Measurements from ENCODE around the gene GPC5.

GPC5 gene

GRCh38 chr13:91950803-91951202 lies 552.4 kb downstream of the GPC5 start:
- ChIA-PET POLR2A (no interaction called here), CTCF (interaction anchor here (0.6 kb wide), 1 partner anchor 157 kb away, joined by 3 read pairs; no protein-coding TSS in a partner anchor)
- DNase-seq (ENCODE audit: extremely low spot score) = no peak
- no peak for TF ChIP-seq TARDBP (IDR thresholded peaks at IDR 0.05)
- TF ChIP-seq SUZ12 (IDR thresholded peaks at IDR 0.05) = no peak
- TF ChIP-seq ZNF384 (IDR thresholded peaks at IDR 0.05) = no peak

DNA sequence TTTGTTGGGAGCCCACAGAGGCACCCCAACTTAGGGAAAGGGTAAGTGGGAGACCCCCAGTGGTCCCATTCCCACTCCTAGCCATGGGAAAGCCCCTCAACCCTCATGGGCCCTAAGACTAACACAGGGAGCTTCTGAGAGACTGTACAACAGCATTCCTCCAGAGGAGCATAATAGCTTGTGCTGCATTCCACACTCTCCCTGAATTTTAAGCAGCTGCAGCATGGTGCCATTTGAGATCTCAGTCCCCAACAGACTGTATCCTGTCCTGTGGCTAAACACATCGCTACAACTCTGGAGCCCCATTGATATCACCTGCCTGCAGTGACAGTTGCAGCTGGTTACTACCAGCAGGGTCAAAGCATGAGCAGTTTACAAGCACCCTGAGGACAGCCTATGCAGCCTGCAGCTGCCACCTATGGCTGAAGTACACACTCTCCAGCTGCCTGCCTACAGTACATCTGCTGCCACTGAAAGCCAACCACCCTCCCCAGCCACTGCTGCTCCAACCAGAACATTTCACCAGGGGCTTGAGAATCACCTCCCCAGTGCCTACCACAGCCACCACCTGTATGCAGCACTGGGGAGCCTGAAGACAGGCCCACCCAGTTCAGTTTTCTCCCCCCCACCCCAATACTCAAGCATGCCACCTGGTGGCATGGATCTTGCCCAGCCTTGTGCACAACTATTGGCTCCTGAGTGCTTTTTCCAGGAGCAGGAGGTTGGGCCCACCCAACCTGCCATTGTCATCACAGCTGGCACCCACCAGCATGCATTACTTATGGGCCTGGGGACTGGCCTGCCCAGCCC lies 557.3 kb downstream of the GPC5 start:
- TF ChIP-seq ELF4 (IDR thresholded peaks at IDR 0.05) = no peak
- TF ChIP-seq ARNT (IDR thresholded peaks at IDR 0.05) = no peak
- TF ChIP-seq HDGF (IDR thresholded peaks at IDR 0.05; ENCODE audit: borderline replicate concordance) = no peak
- TF ChIP-seq FOXM1 (IDR thresholded peaks at IDR 0.05; ENCODE audit: borderline replicate concordance) = no peak
- DNase-seq (ENCODE audit: extremely low spot score) = no peak
- ChIA-PET CTCF (no interaction called here), POLR2A (no interaction called here)

DNA sequence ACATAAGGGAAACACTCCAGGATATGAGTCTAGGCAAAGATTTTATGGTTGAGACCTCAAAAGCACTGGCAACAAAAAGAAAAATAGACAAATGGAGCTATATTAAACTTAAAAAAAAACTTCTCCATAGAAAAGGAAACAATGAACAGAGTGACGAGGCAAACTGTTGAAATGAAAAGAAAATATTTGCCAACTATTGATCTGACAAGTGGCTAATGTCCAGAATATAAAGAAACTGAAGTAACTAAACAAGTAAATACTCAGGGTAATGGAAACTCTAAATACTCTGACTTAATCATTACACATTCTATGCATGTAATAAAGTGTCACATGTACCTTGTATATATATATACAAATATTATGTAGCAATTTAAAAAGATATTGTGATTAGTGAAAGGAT lies 562.5 kb downstream of the GPC5 start:
- ChIA-PET POLR2A (no interaction called here), CTCF (no interaction called here)
- no peak for TF ChIP-seq L3MBTL2 (conservative IDR thresholded peaks at IDR 0.05)
- no peak for TF ChIP-seq SUZ12 (IDR thresholded peaks at IDR 0.05)
- no peak for TF ChIP-seq TARDBP (IDR thresholded peaks at IDR 0.05)
- TF ChIP-seq NFRKB (IDR thresholded peaks at IDR 0.05) = no peak
- no peak for TF ChIP-seq ARNT (IDR thresholded peaks at IDR 0.05)
- TF ChIP-seq FOXK2 (IDR thresholded peaks at IDR 0.05) = no peak
- TF ChIP-seq ELF4 (IDR thresholded peaks at IDR 0.05) = no peak
- no peak for TF ChIP-seq FOXM1 (IDR thresholded peaks at IDR 0.05; ENCODE audit: borderline replicate concordance)
- TF ChIP-seq FOXA1 (IDR thresholded peaks at IDR 0.05) = no peak
- TF ChIP-seq BHLHE40 (IDR thresholded peaks at IDR 0.05; ENCODE audit: borderline replicate concordance) = no peak
- no peak for TF ChIP-seq CTBP1 (IDR thresholded peaks at IDR 0.05; ENCODE audit: borderline replicate concordance)
- no peak for DNase-seq (ENCODE audit: extremely low spot score)

- ChIA-PET POLR2A (no interaction called here), CTCF (no interaction called here)
- no peak for DNase-seq (ENCODE audit: extremely low spot score)
- TF ChIP-seq HDGF (IDR thresholded peaks at IDR 0.05; ENCODE audit: borderline replicate concordance) = no peak
- no peak for TF ChIP-seq SUZ12 (IDR thresholded peaks at IDR 0.05)
- TF ChIP-seq, protein P1, sequence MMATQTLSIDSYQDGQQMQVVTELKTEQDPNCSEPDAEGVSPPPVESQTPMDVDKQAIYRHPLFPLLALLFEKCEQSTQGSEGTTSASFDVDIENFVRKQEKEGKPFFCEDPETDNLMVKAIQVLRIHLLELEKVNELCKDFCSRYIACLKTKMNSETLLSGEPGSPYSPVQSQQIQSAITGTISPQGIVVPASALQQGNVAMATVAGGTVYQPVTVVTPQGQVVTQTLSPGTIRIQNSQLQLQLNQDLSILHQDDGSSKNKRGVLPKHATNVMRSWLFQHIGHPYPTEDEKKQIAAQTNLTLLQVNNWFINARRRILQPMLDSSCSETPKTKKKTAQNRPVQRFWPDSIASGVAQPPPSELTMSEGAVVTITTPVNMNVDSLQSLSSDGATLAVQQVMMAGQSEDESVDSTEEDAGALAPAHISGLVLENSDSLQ (IDR thresholded peaks at IDR 0.05) = no peak
- no peak for TF ChIP-seq CTBP1 (IDR thresholded peaks at IDR 0.05; ENCODE audit: borderline replicate concordance)
- no peak for TF ChIP-seq ZNF384 (IDR thresholded peaks at IDR 0.05)
- no peak for TF ChIP-seq SP1 (IDR thresholded peaks at IDR 0.05)
- no peak for TF ChIP-seq L3MBTL2 (conservative IDR thresholded peaks at IDR 0.05)
Observed at GRCh38 chr13:91962946-91963345, 564.5 kb downstream of the GPC5 start.

GRCh38 chr13:91965511-91965910 lies 567.1 kb downstream of the GPC5 start:
- no peak for DNase-seq (ENCODE audit: extremely low spot score)
- TF ChIP-seq LEF1 (IDR thresholded peaks at IDR 0.05; ENCODE audit: borderline replicate concordance) (no peak), BHLHE40 (IDR thresholded peaks at IDR 0.05; ENCODE audit: borderline replicate concordance) (no peak), ZNF384 (IDR thresholded peaks at IDR 0.05) (no peak), CTBP1 (IDR thresholded peaks at IDR 0.05; ENCODE audit: borderline replicate concordance) (no peak), ARNT (IDR thresholded peaks at IDR 0.05) (no peak), SP1 (IDR thresholded peaks at IDR 0.05) (no peak), FOXM1 (IDR thresholded peaks at IDR 0.05; ENCODE audit: borderline replicate concordance) (no peak), SUZ12 (IDR thresholded peaks at IDR 0.05) (no peak), FOXA1 (IDR thresholded peaks at IDR 0.05) (no peak), TARDBP (IDR thresholded peaks at IDR 0.05) (no peak), ELF4 (IDR thresholded peaks at IDR 0.05) (no peak), L3MBTL2 (conservative IDR thresholded peaks at IDR 0.05) (no peak), HDGF (IDR thresholded peaks at IDR 0.05; ENCODE audit: borderline replicate concordance) (no peak)
- TF ChIP-seq, protein P1 (IDR thresholded peaks at IDR 0.05) = no peak
- ChIA-PET CTCF (no interaction called here), POLR2A (no interaction called here)

DNA sequence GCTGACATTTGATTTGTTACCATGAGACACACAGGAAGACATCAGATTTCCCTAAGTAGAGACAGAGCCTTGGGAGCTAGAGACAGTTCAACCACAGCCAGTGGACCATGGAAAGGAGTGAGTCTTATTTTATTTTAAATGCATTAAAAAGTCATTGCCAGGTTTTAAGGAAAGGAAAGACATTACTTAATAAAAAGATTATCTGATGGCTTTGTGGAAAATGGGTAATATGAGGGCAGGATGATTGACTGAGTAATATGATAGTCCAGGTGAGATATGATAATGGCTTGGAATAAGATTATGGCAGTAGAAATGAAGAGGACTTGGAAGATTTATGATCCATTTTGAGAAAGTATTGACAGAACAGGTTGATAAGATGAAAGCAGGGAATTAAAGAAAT lies 580.1 kb downstream of the GPC5 start:
- TF ChIP-seq, protein P1 (IDR thresholded peaks at IDR 0.05) = peak; percentile 21; the same call in 1 of the 2 replicates
- no peak for TF ChIP-seq ARNT (IDR thresholded peaks at IDR 0.05)

GRCh38 chr13:91986761-91987483 lies 588.5 kb downstream of the GPC5 start:
- no peak for DNase-seq (ENCODE audit: extremely low spot score)
- no peak for TF ChIP-seq FOXA1 (IDR thresholded peaks at IDR 0.05)
- no peak for TF ChIP-seq SP1 (IDR thresholded peaks at IDR 0.05)
- no peak for TF ChIP-seq FOXM1 (IDR thresholded peaks at IDR 0.05; ENCODE audit: borderline replicate concordance)
- TF ChIP-seq SUZ12 (IDR thresholded peaks at IDR 0.05) = no peak
- no peak for TF ChIP-seq LEF1 (IDR thresholded peaks at IDR 0.05; ENCODE audit: borderline replicate concordance)
- TF ChIP-seq TARDBP (IDR thresholded peaks at IDR 0.05) = no peak
- TF ChIP-seq ELF4 (IDR thresholded peaks at IDR 0.05) = no peak
- TF ChIP-seq CTBP1 (IDR thresholded peaks at IDR 0.05; ENCODE audit: borderline replicate concordance) = no peak
- TF ChIP-seq L3MBTL2 (conservative IDR thresholded peaks at IDR 0.05) = no peak
- no peak for TF ChIP-seq BHLHE40 (IDR thresholded peaks at IDR 0.05; ENCODE audit: borderline replicate concordance)
- no peak for TF ChIP-seq ARNT (IDR thresholded peaks at IDR 0.05)
- TF ChIP-seq NFRKB (IDR thresholded peaks at IDR 0.05) = no peak
- TF ChIP-seq HDGF (IDR thresholded peaks at IDR 0.05; ENCODE audit: borderline replicate concordance) = no peak
- POLR2A ChIA-PET = no interaction called here

More for the DNA sequence above, 580.1 kb downstream of the GPC5 start:
- CTCF ChIA-PET = no interaction called here
- POLR2A ChIA-PET = no interaction called here
- no peak for DNase-seq (ENCODE audit: extremely low spot score)

More at GRCh38 chr13:91986761-91987483, 588.5 kb downstream of the GPC5 start:
- CTCF ChIA-PET = no interaction called here

Data from HEK293T (cell line).